ENCODE results near the gene PRDM15.

PRDM15 gene

GRCh38 chr21:41764558-41765419, 114.4 kb downstream of the PRDM15 start:
- DNase-seq (ENCODE audit: low read depth, low spot score): no peak

- DNase-seq (ENCODE audit: low read depth, low spot score): no peak
These were observed 115.1 kb downstream of the PRDM15 start for GRCh38 chr21:41763996-41764395.

- no peak for DNase-seq (ENCODE audit: low read depth, low spot score)
These were observed 115.7 kb downstream of the PRDM15 start for GRCh38 chr21:41763398-41763931.

- DNase-seq (ENCODE audit: low read depth, low spot score): no peak
These were observed 116.4 kb downstream of the PRDM15 start for GRCh38 chr21:41762753-41763152.

GRCh38 chr21:41761934-41762635, 117.1 kb downstream of the PRDM15 start:
- DNase-seq (ENCODE audit: low read depth, low spot score): no peak

- no peak for DNase-seq (ENCODE audit: low read depth, low spot score)
These were observed 117.8 kb downstream of the PRDM15 start for GRCh38 chr21:41761211-41761933.

GRCh38 chr21:41760411-41760810, 118.7 kb downstream of the PRDM15 start:
- no peak for DNase-seq (ENCODE audit: low read depth, low spot score)

- no peak for DNase-seq (ENCODE audit: low read depth, low spot score)
These were observed 119.2 kb downstream of the PRDM15 start for GRCh38 chr21:41759926-41760325.

- DNase-seq (ENCODE audit: low read depth, low spot score): no peak
These were observed 119.8 kb downstream of the PRDM15 start for GRCh38 chr21:41759214-41759840.

- DNase-seq (ENCODE audit: low read depth, low spot score): no peak
These were observed 120.6 kb downstream of the PRDM15 start for GRCh38 chr21:41758550-41758949.

- DNase-seq (ENCODE audit: low read depth, low spot score): no peak
These were observed 123.0 kb downstream of the PRDM15 start for GRCh38 chr21:41755934-41756773.

GRCh38 chr21:41755258-41755933, 123.7 kb downstream of the PRDM15 start:
- DNase-seq (ENCODE audit: low read depth, low spot score): no peak

GRCh38 chr21:41754479-41754891, 124.7 kb downstream of the PRDM15 start:
- DNase-seq (ENCODE audit: low read depth, low spot score): no peak

- no peak for DNase-seq (ENCODE audit: low read depth, low spot score)
These were observed 125.9 kb downstream of the PRDM15 start for GRCh38 chr21:41753006-41753898.

- no peak for DNase-seq (ENCODE audit: low read depth, low spot score)
These were observed 126.9 kb downstream of the PRDM15 start for GRCh38 chr21:41752231-41752681.

GRCh38 chr21:41751611-41752011, 127.5 kb downstream of the PRDM15 start:
- DNase-seq (ENCODE audit: low read depth, low spot score): no peak

- no peak for DNase-seq (ENCODE audit: low read depth, low spot score)
These were observed 128.5 kb downstream of the PRDM15 start for GRCh38 chr21:41750532-41751151.

- DNase-seq (ENCODE audit: low read depth, low spot score): no peak
These were observed 129.1 kb downstream of the PRDM15 start for GRCh38 chr21:41750051-41750450.
